Lower lobe of right lung (tissue), 2 donors: ENCODE data around the gene MX2. TPM values are rescaled to one million over a fixed set of nuclear protein-coding genes. Genes with fewer than 3 reads are reported as not detected.

ENCODE experiments used
- ATAC-seq, 2 donors: fragments of 200-7000 bp; cut with Tn5 transposase; one replicate each; pipeline ENCODE4 v1.9.1; 2020 to 2022; ENCODE audit warnings: mild to moderate bottlenecking in 2 of 2, moderate library complexity in 2 of 2
- DNase-seq: peaks from one replicate; pipeline ENCODE4 v3.0.0-alpha.2; 2020
- H3K27ac ChIP-seq: fragments of 200-600 bp; one replicate; pipeline ENCODE4 v1.8.0; 2022
- H3K27me3 ChIP-seq: fragments of 200-600 bp; one replicate; pipeline ENCODE4 v1.8.0; 2022; ENCODE audit warnings: low read depth
- H3K36me3 ChIP-seq: fragments of 200-600 bp; one replicate; pipeline ENCODE4 v1.8.0; 2022; ENCODE audit warnings: mild to moderate bottlenecking
- H3K4me1 ChIP-seq: fragments of 200-600 bp; one replicate; pipeline ENCODE4 v1.8.0; 2022
- H3K4me3 ChIP-seq: fragments of 200-600 bp; one replicate; pipeline ENCODE4 v1.8.0; 2022; ENCODE audit warnings: mild to moderate bottlenecking
- H3K9me3 ChIP-seq: fragments of 200-600 bp; one replicate; pipeline ENCODE4 v1.8.0; 2022
- intact Hi-C: fragments of 100-400 bp; cut with DNase I; formaldehyde crosslinking; loops from one replicate; pipeline ENCODE4 v1.11.0; 2022
- total RNA-seq: library from RNA; stranded (reverse); fragmentation: NEBNext Ultra II Directional; extraction: Animal tissue kit (Norgen Biotek cat#: 25700); gene quantifications from one replicate; pipeline ENCODE4 v1.2.1, GENCODE V29; 2021
- TF ChIP-seq, protein P1 (sequence below): fragments of 200-600 bp; IDR thresholded peaks from one replicate; pipeline ENCODE4 v1.8.0; 2022; ENCODE audit warnings: antibody characterized with exemption, mild to moderate bottlenecking
- donor health status: DM: no; HTN: yes; CAD: no; lungs with severe emphysema.

Gene MX2
- total RNA-seq, 1 donor from 2014 or later, result 35.5 TPM

DNA sequence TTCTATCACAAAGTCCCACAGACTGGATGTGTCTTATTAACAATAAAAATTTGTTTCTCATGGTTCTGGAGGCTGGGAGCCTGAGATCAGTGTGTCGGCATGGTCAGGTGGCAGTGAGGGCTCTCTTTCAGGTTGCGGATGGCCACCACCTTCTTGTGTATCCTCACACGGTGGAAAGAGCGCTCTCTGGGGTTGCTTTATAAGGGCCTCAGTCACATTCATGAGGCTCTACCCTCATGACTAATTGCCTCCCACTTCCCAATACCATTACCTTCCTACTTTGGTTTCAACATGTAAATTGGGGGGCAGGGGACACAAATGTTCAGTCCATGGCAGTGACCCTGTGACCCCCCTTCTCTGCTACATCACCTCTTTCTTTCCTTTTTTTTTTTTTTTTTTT lies 43.5 kb downstream of the MX2 start:
- ATAC-seq, result no peak

DNA sequence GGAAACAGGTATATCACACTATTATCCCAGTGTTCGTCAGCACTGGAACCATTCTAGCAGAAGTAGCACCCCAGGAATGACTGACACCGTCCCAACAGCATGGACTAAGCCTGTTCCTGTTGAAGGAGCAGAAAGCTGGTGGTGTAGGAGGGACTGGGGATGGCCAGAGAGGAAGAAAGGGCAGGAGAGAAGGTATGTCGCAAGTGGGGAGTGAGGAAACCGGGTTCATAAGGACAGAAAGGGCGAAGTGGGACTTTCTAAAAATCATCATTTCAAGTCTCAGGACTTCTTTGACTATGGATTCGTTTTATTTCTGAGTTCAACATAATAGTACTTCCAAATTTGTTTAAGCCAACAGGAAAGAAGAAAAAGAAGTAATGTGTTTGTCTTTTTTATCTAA lies 44.5 kb downstream of the MX2 start:
- no peaks in the 10 kb centered on the region for H3K27me3 ChIP-seq
- H3K4me3 ChIP-seq, result no peak overlapping the region
- intact Hi-C loops, result no loop called here
- H3K36me3 ChIP-seq, result peaks cover 45% of the 10 kb centered on the region
- H3K27ac ChIP-seq, result no peak overlapping the region
- no peaks in the 10 kb centered on the region for H3K4me1 ChIP-seq
- H3K9me3 ChIP-seq, result no peaks in the 10 kb centered on the region
- DNase-seq (no peak), ATAC-seq (peak; percentile 42 to 49)
- TF ChIP-seq, protein P1, sequence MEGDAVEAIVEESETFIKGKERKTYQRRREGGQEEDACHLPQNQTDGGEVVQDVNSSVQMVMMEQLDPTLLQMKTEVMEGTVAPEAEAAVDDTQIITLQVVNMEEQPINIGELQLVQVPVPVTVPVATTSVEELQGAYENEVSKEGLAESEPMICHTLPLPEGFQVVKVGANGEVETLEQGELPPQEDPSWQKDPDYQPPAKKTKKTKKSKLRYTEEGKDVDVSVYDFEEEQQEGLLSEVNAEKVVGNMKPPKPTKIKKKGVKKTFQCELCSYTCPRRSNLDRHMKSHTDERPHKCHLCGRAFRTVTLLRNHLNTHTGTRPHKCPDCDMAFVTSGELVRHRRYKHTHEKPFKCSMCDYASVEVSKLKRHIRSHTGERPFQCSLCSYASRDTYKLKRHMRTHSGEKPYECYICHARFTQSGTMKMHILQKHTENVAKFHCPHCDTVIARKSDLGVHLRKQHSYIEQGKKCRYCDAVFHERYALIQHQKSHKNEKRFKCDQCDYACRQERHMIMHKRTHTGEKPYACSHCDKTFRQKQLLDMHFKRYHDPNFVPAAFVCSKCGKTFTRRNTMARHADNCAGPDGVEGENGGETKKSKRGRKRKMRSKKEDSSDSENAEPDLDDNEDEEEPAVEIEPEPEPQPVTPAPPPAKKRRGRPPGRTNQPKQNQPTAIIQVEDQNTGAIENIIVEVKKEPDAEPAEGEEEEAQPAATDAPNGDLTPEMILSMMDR, result no peak

More for the DNA sequence above, 43.5 kb downstream of the MX2 start:
- no peaks in the 10 kb centered on the region for H3K9me3 ChIP-seq
- H3K4me3 ChIP-seq, result no peak overlapping the region
- H3K27me3 ChIP-seq, result no peaks in the 10 kb centered on the region
- intact Hi-C loops, result no loop called here
- peaks cover 45% of the 10 kb centered on the region for H3K36me3 ChIP-seq
- DNase-seq, result no peak
- no peaks in the 10 kb centered on the region for H3K4me1 ChIP-seq
- TF ChIP-seq, protein P1, result no peak
- H3K27ac ChIP-seq, result no peak overlapping the region

DNA sequence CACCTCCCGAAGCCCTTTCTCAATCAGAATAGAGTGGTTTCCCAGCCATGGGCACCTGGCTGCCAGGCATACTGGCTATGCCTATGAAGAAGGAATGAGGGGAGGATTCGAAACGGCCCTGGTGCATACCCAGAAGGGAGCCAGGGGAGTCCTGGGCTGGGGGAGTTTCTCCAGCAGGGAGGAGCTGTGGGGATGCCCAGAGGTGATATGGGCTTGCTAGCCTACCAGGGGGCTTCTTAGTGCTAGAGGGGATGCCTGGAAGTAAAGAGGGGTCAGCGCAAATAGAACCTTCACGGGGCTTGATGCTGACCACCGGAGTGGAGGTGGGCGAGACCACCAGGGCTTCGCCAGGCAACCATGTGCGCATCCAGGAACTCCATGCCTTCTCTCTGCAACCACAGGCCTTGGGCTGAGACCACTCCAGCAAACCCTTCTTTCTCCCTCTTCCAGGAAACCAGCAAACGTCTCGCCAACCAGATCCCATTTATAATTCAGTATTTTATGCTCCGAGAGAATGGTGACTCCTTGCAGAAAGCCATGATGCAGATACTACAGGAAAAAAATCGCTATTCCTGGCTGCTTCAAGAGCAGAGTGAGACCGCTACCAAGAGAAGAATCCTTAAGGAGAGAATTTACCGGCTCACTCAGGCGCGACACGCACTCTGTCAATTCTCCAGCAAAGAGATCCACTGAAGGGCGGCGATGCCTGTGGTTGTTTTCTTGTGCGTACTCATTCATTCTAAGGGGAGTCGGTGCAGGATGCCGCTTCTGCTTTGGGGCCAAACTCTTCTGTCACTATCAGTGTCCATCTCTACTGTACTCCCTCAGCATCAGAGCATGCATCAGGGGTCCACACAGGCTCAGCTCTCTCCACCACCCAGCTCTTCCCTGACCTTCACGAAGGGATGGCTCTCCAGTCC lies 46.0 kb downstream of the MX2 start:
- Histone ChIP-seq H3K27me3 (no peaks in the 10 kb centered on the region), H3K4me3 (no peak overlapping the region), H3K9me3 (no peaks in the 10 kb centered on the region), H3K4me1 (no peaks in the 10 kb centered on the region), H3K27ac (no peak overlapping the region), H3K36me3 (peaks cover 35% of the 10 kb centered on the region)
- no peak for DNase-seq
- TF ChIP-seq, protein P1, result no peak
- ATAC-seq, result no peak
- intact Hi-C loops, result no loop called here

DNA sequence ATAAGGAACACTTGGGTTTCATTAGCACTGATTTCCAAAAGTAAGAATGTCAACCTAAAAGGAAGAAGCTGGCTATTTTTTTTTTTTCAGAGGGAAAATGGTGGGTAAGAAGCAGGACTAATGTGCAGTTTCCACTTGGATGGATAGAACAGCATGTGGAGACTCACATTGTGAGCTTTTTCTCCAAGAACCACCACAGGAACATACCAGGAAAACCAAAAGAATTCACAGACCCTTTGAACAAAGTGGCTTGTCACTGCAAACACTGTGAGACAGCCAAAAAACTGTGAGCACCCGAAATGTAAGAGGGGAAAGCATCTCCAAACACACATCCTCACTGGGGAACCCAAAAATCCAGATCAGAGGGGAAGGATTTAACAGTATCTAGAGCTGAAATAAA lies 48.5 kb downstream of the MX2 start:
- H3K36me3 ChIP-seq, result peaks cover 22% of the 10 kb centered on the region
- intact Hi-C loops, result no loop called here
- H3K4me1 ChIP-seq, result no peaks in the 10 kb centered on the region
- no peaks in the 10 kb centered on the region for H3K9me3 ChIP-seq
- DNase-seq (no peak), ATAC-seq (no peak)
- H3K4me3 ChIP-seq, result no peak overlapping the region
- no peak overlapping the region for H3K27ac ChIP-seq
- TF ChIP-seq, protein P1, result no peak
- H3K27me3 ChIP-seq, result no peaks in the 10 kb centered on the region

DNA sequence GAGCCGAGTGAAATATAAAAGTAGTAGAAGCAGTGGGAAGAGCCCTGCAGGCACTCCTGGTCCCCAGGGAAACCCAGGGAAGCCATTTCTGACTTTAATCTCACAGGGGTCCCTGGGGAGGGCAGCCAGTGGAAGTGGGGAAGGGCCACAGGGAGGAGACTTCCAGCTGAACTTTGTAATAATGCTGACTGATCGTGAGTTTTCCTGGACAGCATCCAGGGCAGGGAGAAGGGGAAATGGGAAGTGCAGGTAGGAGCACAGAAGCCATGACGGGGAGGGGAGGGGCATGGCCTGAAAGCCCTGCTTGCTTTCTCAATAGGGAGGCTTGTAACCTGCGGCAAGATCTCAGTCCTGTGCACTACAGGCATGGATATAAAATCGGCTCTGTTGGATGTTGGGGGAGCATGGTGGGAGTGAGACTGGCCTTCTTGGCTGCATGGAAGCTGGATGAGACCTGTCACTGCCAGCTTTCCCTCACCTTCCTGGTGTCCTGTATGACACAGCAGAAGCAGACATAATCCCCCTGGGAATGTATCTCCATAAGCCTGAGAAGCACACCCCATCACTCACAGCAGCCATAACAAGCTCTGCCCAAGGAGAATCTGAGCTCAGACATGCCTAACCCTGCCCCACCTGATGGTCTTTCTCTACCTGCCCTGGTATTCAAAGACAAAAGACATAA lies 49.1 kb downstream of the MX2 start:
- H3K27me3 ChIP-seq, result no peaks in the 10 kb centered on the region
- H3K4me3 ChIP-seq, result no peak overlapping the region
- intact Hi-C loops, result no loop called here
- H3K9me3 ChIP-seq, result no peaks in the 10 kb centered on the region
- peak in 1 of 2 donors; percentile 29 for ATAC-seq
- TF ChIP-seq, protein P1, result no peak
- H3K27ac ChIP-seq, result no peak overlapping the region
- no peak for DNase-seq
- peaks cover 22% of the 10 kb centered on the region for H3K36me3 ChIP-seq
- H3K4me1 ChIP-seq, result no peaks in the 10 kb centered on the region
